Measurements from ENCODE around the gene KLF16.
A peak's percentile ranks its signal among the peaks of the same experiment; 100 is the strongest.

The KLF16 gene

GRCh38 chr19:1843116-1843515, 20.3 kb downstream of the KLF16 start:
- Histone ChIP-seq H2BK120ac (ENCODE audit: low read depth, low read length) (no peak overlapping the region), H3K56ac (ENCODE audit: low read length) (no peak overlapping the region), H3K23ac (ENCODE audit: low read length) (no peak overlapping the region), H2AK5ac (ENCODE audit: low read length) (no peak overlapping the region), H3K4ac (ENCODE audit: low read depth, low read length) (no peak overlapping the region), H3K4me3 (ENCODE audit: low read length) (no peak overlapping the region), H2BK15ac (replicated peaks; ENCODE audit: low read depth) (no peak overlapping the region), H2BK5ac (ENCODE audit: low read length) (no peak overlapping the region), H4K5ac (ENCODE audit: low read length) (no peak overlapping the region), H3K9ac (ENCODE audit: low read length) (no peak overlapping the region), H3K4me2 (ENCODE audit: low read length) (no peak overlapping the region), H3K79me2 (ENCODE audit: control insufficient read depth, insufficient read depth, low read length) (peaks cover 79% of the 10 kb centered on the region), H3K27me3 (ENCODE audit: insufficient read depth, low read length, poor library complexity) (no peaks in the 10 kb centered on the region), H3K27ac (ENCODE audit: low read depth, low read length) (no peak overlapping the region), H4K8ac (ENCODE audit: low read depth, low read length) (no peak overlapping the region), H3K36me3 (ENCODE audit: control insufficient read depth, insufficient read depth, low read length) (no peaks in the 10 kb centered on the region), H3K18ac (ENCODE audit: low read length) (no peak overlapping the region), H3K4me1 (ENCODE audit: control insufficient read depth, low read depth, low read length) (peaks cover 4% of the 10 kb centered on the region), H3K79me1 (ENCODE audit: low read length) (peaks cover 35% of the 10 kb centered on the region)
- no peak for DNase-seq
- WGBS (ENCODE audit: extremely low coverage, insufficient coverage, low lambda C conversion rate): no CpG with 5 or more reads among the region's 22 CpGs

DNA sequence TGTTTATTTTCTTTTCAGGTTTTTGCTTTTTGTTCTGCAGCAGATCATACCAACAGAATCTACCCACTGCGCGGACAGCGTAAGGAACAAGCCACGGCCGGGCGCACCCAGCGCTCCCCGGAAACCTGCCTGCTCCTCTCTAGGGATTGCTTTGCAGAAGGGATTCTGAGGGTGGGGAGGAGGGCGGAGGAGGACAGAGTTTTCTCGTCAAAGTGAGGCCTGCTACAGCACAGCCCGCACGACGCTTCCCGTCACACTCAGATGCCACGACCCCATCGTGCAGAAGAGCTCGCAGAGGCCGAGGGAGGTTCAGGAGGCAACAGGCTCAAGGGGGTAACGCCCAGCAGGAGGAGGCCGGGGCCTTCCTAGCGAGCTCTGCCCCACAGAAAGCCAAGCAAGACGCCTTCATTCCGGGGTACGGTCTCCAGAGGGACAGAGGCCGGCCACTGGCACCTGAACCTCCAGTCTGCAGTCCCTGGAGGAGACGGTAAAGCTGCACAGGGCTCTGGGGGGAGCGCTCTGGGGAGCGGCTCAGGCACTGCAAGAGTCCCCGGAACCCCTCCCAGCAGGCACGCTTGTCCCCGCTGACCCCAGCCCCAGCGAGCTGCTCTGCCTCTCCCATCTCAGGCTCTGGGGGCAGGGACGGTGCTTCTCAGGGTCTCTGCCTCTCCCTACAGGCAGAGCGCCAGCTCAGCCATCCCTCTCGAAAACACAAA, 22.0 kb downstream of the KLF16 start:
- no peak overlapping the region for H3K56ac ChIP-seq (ENCODE audit: low read length)
- H3K36me3 ChIP-seq (ENCODE audit: control insufficient read depth, insufficient read depth, low read length): no peaks in the 10 kb centered on the region
- H2BK5ac ChIP-seq (ENCODE audit: low read length): no peak overlapping the region
- DNase-seq: no peak
- H3K27ac ChIP-seq (ENCODE audit: low read depth, low read length): no peak overlapping the region
- H3K4me3 ChIP-seq (ENCODE audit: low read length): no peak overlapping the region
- no peaks in the 10 kb centered on the region for H3K4me1 ChIP-seq (ENCODE audit: control insufficient read depth, low read depth, low read length)
- peaks cover 34% of the 10 kb centered on the region for H3K79me1 ChIP-seq (ENCODE audit: low read length)
- no peak overlapping the region for H2AK5ac ChIP-seq (ENCODE audit: low read length)
- H3K18ac ChIP-seq (ENCODE audit: low read length): no peak overlapping the region
- H3K79me2 ChIP-seq (ENCODE audit: control insufficient read depth, insufficient read depth, low read length): peaks cover 70% of the 10 kb centered on the region
- H2BK15ac ChIP-seq (replicated peaks; ENCODE audit: low read depth): no peak overlapping the region
- H4K5ac ChIP-seq (ENCODE audit: low read length): no peak overlapping the region
- H3K27me3 ChIP-seq (ENCODE audit: insufficient read depth, low read length, poor library complexity): no peaks in the 10 kb centered on the region
- H3K4me2 ChIP-seq (ENCODE audit: low read length): no peak overlapping the region
- H4K8ac ChIP-seq (ENCODE audit: low read depth, low read length): no peak overlapping the region
- H3K23ac ChIP-seq (ENCODE audit: low read length): no peak overlapping the region
- H3K4ac ChIP-seq (ENCODE audit: low read depth, low read length): no peak overlapping the region
- no peak overlapping the region for H3K9ac ChIP-seq (ENCODE audit: low read length)
- H2BK120ac ChIP-seq (ENCODE audit: low read depth, low read length): no peak overlapping the region
- no CpG with 5 or more reads among the region's 35 CpGs for WGBS (ENCODE audit: extremely low coverage, insufficient coverage, low lambda C conversion rate)

DNA sequence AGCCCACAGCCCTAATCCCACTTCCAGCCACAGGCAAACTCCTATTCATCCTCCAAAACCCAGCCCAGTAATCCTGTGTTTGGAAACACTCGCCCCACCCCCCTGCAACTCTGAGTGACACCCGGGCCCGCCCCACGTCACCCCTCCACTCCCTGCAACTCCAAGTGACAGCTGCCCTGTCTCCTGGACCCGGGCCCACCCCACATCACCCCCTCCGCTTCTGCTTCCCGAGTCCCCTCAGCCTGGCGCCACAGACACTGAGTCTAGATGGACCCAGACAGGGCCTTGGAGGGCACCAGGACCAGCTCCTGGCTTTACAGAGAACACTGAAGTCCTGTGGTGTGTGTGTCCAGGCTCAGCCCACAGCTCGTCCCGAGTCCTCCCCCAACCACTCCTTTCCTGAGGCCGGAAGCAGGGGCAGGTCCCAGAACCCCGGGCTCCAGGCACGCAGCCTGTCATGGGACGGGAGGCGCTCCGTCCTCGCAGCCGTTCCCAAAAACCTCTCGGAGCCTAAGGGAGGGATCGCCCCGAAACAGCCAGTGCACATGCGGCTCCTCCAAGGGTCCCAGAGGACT, 22.8 kb downstream of the KLF16 start:
- no peak overlapping the region for H3K18ac ChIP-seq (ENCODE audit: low read length)
- H2BK120ac ChIP-seq (ENCODE audit: low read depth, low read length): no peak overlapping the region
- WGBS (ENCODE audit: extremely low coverage, insufficient coverage, low lambda C conversion rate): no CpG with 5 or more reads among the region's 22 CpGs
- H4K8ac ChIP-seq (ENCODE audit: low read depth, low read length): no peak overlapping the region
- no peak overlapping the region for H3K27ac ChIP-seq (ENCODE audit: low read depth, low read length)
- H3K4me1 ChIP-seq (ENCODE audit: control insufficient read depth, low read depth, low read length): no peaks in the 10 kb centered on the region
- peaks cover 67% of the 10 kb centered on the region for H3K79me2 ChIP-seq (ENCODE audit: control insufficient read depth, insufficient read depth, low read length)
- no peak overlapping the region for H2BK5ac ChIP-seq (ENCODE audit: low read length)
- no peak overlapping the region for H3K56ac ChIP-seq (ENCODE audit: low read length)
- H3K27me3 ChIP-seq (ENCODE audit: insufficient read depth, low read length, poor library complexity): no peaks in the 10 kb centered on the region
- peaks cover 32% of the 10 kb centered on the region for H3K79me1 ChIP-seq (ENCODE audit: low read length)
- H4K5ac ChIP-seq (ENCODE audit: low read length): no peak overlapping the region
- no peak overlapping the region for H2AK5ac ChIP-seq (ENCODE audit: low read length)
- H3K4ac ChIP-seq (ENCODE audit: low read depth, low read length): no peak overlapping the region
- no peaks in the 10 kb centered on the region for H3K36me3 ChIP-seq (ENCODE audit: control insufficient read depth, insufficient read depth, low read length)
- H3K4me2 ChIP-seq (ENCODE audit: low read length): no peak overlapping the region
- no peak for DNase-seq
- H2BK15ac ChIP-seq (replicated peaks; ENCODE audit: low read depth): no peak overlapping the region
- no peak overlapping the region for H3K4me3 ChIP-seq (ENCODE audit: low read length)
- no peak overlapping the region for H3K23ac ChIP-seq (ENCODE audit: low read length)
- H3K9ac ChIP-seq (ENCODE audit: low read length): no peak overlapping the region

GRCh38 chr19:1839658-1840540, 23.5 kb downstream of the KLF16 start:
- peaks cover 61% of the 10 kb centered on the region for H3K79me2 ChIP-seq (ENCODE audit: control insufficient read depth, insufficient read depth, low read length)

GRCh38 chr19:1837625-1838105, 25.7 kb downstream of the KLF16 start:
- no peak overlapping the region for H2BK15ac ChIP-seq (replicated peaks; ENCODE audit: low read depth)
- no CpG with 5 or more reads among the region's 23 CpGs for WGBS (ENCODE audit: extremely low coverage, insufficient coverage, low lambda C conversion rate)
- no peak overlapping the region for H3K27ac ChIP-seq (ENCODE audit: low read depth, low read length)

More at GRCh38 chr19:1839658-1840540, 23.5 kb downstream of the KLF16 start:
- DNase-seq: no peak
- H3K36me3 ChIP-seq (ENCODE audit: control insufficient read depth, insufficient read depth, low read length): no peaks in the 10 kb centered on the region
- no peaks in the 10 kb centered on the region for H3K27me3 ChIP-seq (ENCODE audit: insufficient read depth, low read length, poor library complexity)
- H4K8ac ChIP-seq (ENCODE audit: low read depth, low read length): no peak overlapping the region
- no CpG with 5 or more reads among the region's 25 CpGs for WGBS (ENCODE audit: extremely low coverage, insufficient coverage, low lambda C conversion rate)
- no peak overlapping the region for H2AK5ac ChIP-seq (ENCODE audit: low read length)
- no peak overlapping the region for H2BK5ac ChIP-seq (ENCODE audit: low read length)
- H3K23ac ChIP-seq (ENCODE audit: low read length): no peak overlapping the region
- H3K27ac ChIP-seq (ENCODE audit: low read depth, low read length): no peak overlapping the region
- H3K4me2 ChIP-seq (ENCODE audit: low read length): no peak overlapping the region
- no peak overlapping the region for H3K4me3 ChIP-seq (ENCODE audit: low read length)
- H2BK120ac ChIP-seq (ENCODE audit: low read depth, low read length): no peak overlapping the region
- H4K5ac ChIP-seq (ENCODE audit: low read length): no peak overlapping the region
- H3K56ac ChIP-seq (ENCODE audit: low read length): no peak overlapping the region
- H3K79me1 ChIP-seq (ENCODE audit: low read length): peaks cover 34% of the 10 kb centered on the region
- H2BK15ac ChIP-seq (replicated peaks; ENCODE audit: low read depth): no peak overlapping the region
- H3K4me1 ChIP-seq (ENCODE audit: control insufficient read depth, low read depth, low read length): no peaks in the 10 kb centered on the region
- no peak overlapping the region for H3K18ac ChIP-seq (ENCODE audit: low read length)
- no peak overlapping the region for H3K4ac ChIP-seq (ENCODE audit: low read depth, low read length)
- H3K9ac ChIP-seq (ENCODE audit: low read length): no peak overlapping the region

More at GRCh38 chr19:1837625-1838105, 25.7 kb downstream of the KLF16 start:
- Histone ChIP-seq H3K4me2 (ENCODE audit: low read length) (no peak overlapping the region), H3K4me3 (ENCODE audit: low read length) (no peak overlapping the region), H3K4ac (ENCODE audit: low read depth, low read length) (no peak overlapping the region), H2BK120ac (ENCODE audit: low read depth, low read length) (no peak overlapping the region), H2BK5ac (ENCODE audit: low read length) (no peak overlapping the region), H4K5ac (ENCODE audit: low read length) (no peak overlapping the region), H3K79me2 (ENCODE audit: control insufficient read depth, insufficient read depth, low read length) (peaks cover 43% of the 10 kb centered on the region), H3K4me1 (ENCODE audit: control insufficient read depth, low read depth, low read length) (no peaks in the 10 kb centered on the region), H3K56ac (ENCODE audit: low read length) (peak overlapping the region; percentile 60), H3K23ac (ENCODE audit: low read length) (no peak overlapping the region), H2AK5ac (ENCODE audit: low read length) (no peak overlapping the region), H3K27me3 (ENCODE audit: insufficient read depth, low read length, poor library complexity) (no peaks in the 10 kb centered on the region), H3K18ac (ENCODE audit: low read length) (no peak overlapping the region), H3K9ac (ENCODE audit: low read length) (peak overlapping the region; percentile 32), H3K36me3 (ENCODE audit: control insufficient read depth, insufficient read depth, low read length) (no peaks in the 10 kb centered on the region), H4K8ac (ENCODE audit: low read depth, low read length) (no peak overlapping the region), H3K79me1 (ENCODE audit: low read length) (peaks cover 28% of the 10 kb centered on the region)
- peak; percentile 58 for DNase-seq
